Liver (tissue), 9 donors: ENCODE results near the gene PLCB3. TPM values are rescaled to one million over a fixed set of nuclear protein-coding genes. Genes with fewer than 3 reads are reported as not detected.

ENCODE experiments used
- DNase-seq: peaks from one replicate; pipeline ENCODE4 v3.0.0-alpha.2; 2017; ENCODE audit warnings: low spot score
- H3K27ac ChIP-seq, 2 donors: one replicate each; pipeline ENCODE4 v1.7.0; 2013; ENCODE audit warnings: inconsistent platforms in 2 of 2, low read length in 2 of 2, control low read depth in 1 of 2, low read depth in 1 of 2, mild to moderate bottlenecking in 1 of 2
- H3K27me3 ChIP-seq, 4 donors: one replicate each; pipeline versions ENCODE4 v1.6.1 to v1.7.0; 2013; ENCODE audit warnings: low read length in 3 of 4, inconsistent platforms in 1 of 4, mild to moderate bottlenecking in 1 of 4, moderate library complexity in 1 of 4; ENCODE audit not compliant: control insufficient read depth in 4 of 4, insufficient read depth in 4 of 4
- H3K36me3 ChIP-seq, 4 donors: one replicate each; pipeline versions ENCODE4 v1.6.1 to v1.7.0; 2013; ENCODE audit warnings: low read length in 3 of 4, mild to moderate bottlenecking in 3 of 4, low read depth in 1 of 4, moderate library complexity in 1 of 4; ENCODE audit not compliant: control insufficient read depth in 4 of 4, insufficient read depth in 3 of 4
- H3K4me1 ChIP-seq, 4 donors: one replicate each; pipeline versions ENCODE4 v1.6.1 to v1.7.0; 2013; ENCODE audit warnings: low read length in 3 of 4, mild to moderate bottlenecking in 3 of 4, moderate library complexity in 1 of 4; ENCODE audit not compliant: control insufficient read depth in 4 of 4, insufficient read depth in 4 of 4
- H3K4me3 ChIP-seq, 3 donors: one replicate each; pipeline versions ENCODE4 v1.6.1 to v1.7.0; 2013; ENCODE audit warnings: low read length in 3 of 3, control low read depth in 1 of 3, low read depth in 1 of 3, mild to moderate bottlenecking in 1 of 3
- H3K9ac ChIP-seq, 2 donors: one replicate each; pipeline ENCODE4 v1.7.0; 2013; ENCODE audit warnings: low read length in 2 of 2, mild to moderate bottlenecking in 2 of 2, moderate library complexity in 2 of 2, control low read depth in 1 of 2, low read depth in 1 of 2
- H3K9me3 ChIP-seq, 4 donors: one replicate each; pipeline versions ENCODE4 v1.6.1 to v1.7.0; 2013; ENCODE audit warnings: low read length in 3 of 4; ENCODE audit not compliant: control insufficient read depth in 4 of 4
- FOXA1 ChIP-seq: IDR thresholded peaks from 2 replicates; pipeline ENCODE4 v1.6.1; 2016; ENCODE audit warnings: antibody characterized with exemption
- FOXA2 ChIP-seq: IDR thresholded peaks from 2 replicates; pipeline ENCODE4 v1.6.1; 2016; ENCODE audit warnings: antibody characterized with exemption
- GABPA ChIP-seq, 2 donors: IDR thresholded peaks in 1 of 2; conservative IDR thresholded peaks in 1 of 2; 2 replicates each; pipeline ENCODE4 v1.6.1; 2016; ENCODE audit warnings: antibody characterized with exemption in 2 of 2, mild to moderate bottlenecking in 1 of 2, moderate library complexity in 1 of 2
- HNF4G ChIP-seq: IDR thresholded peaks from 2 replicates; pipeline ENCODE4 v1.6.1; 2016; ENCODE audit warnings: antibody characterized with exemption
- NR2F2 ChIP-seq: IDR thresholded peaks from 2 replicates; pipeline ENCODE4 v1.6.1; 2016; ENCODE audit warnings: antibody characterized with exemption
- RAD21 ChIP-seq, 2 donors: IDR thresholded peaks; 2 replicates each; pipeline ENCODE4 v1.6.1; 2016; ENCODE audit warnings: antibody characterized with exemption in 2 of 2, mild to moderate bottlenecking in 2 of 2
- SP1 ChIP-seq: IDR thresholded peaks from 2 replicates; pipeline ENCODE4 v1.6.1; 2018; ENCODE audit warnings: antibody characterized with exemption, mild to moderate bottlenecking
- YY1 ChIP-seq: IDR thresholded peaks from 2 replicates; pipeline ENCODE4 v1.6.1; 2016; ENCODE audit warnings: antibody characterized with exemption, mild to moderate bottlenecking
- WGBS: extraction: QIAGEN DNeasy Blood & Tissue Kit; methylation state at CpG from one replicate; pipeline ENCODE4 v1.1.7; 2013; 5-methylcytosine and 5-hydroxymethylcytosine counted together
- polyA plus RNA-seq, 2 donors: library from polyadenylated mRNA; stranded (reverse) in 1 of 2; unstranded in 1 of 2; fragments of 200-250 nt in 1 of 2; fragments of >200 nt in 1 of 2; fragmentation: Nextera tagmentation in 1 of 2; extraction: Ambion mirVana in 1 of 2; gene quantifications; one replicate each; pipeline versions ENCODE4 v1.2.1 to v1.2.3, GENCODE V29; 2013 to 2015
- total RNA-seq, 2 donors: library from RNA; depleted of rRNA; stranded (reverse); fragments of >200 nt; gene quantifications; one replicate each; pipeline ENCODE4 v1.2.3, GENCODE V29; 2014
- TF ChIP-seq, protein P1 (sequence below): IDR thresholded peaks from 2 replicates; pipeline ENCODE4 v1.6.1; 2016; ENCODE audit warnings: antibody characterized with exemption, mild to moderate bottlenecking
- TF ChIP-seq, protein P2 (sequence below): IDR thresholded peaks from 2 replicates; pipeline ENCODE4 v1.6.1; 2016; ENCODE audit warnings: antibody characterized with exemption
- TF ChIP-seq, protein P3 (sequence below): IDR thresholded peaks from 2 replicates; pipeline ENCODE4 v1.6.1; 2016; ENCODE audit warnings: antibody characterized with exemption
- TF ChIP-seq, protein P4 (sequence below): fragments of 150-350 bp; IDR thresholded peaks from 2 replicates; pipeline ENCODE4 v1.5.1; 2017; ENCODE audit warnings: improper control_type of control experiment, low read depth, low read length; ENCODE audit not compliant: missing input control
- donor health status: healthy.
- donor health status: healthy.
- donor health status: healthy.
- donor health status: healthy.
- donor health status: healthy.

Gene PLCB3
- total and polyA plus RNA-seq, 4 donors = 0.79 to 8.5 (median 5.4) TPM

DNA sequence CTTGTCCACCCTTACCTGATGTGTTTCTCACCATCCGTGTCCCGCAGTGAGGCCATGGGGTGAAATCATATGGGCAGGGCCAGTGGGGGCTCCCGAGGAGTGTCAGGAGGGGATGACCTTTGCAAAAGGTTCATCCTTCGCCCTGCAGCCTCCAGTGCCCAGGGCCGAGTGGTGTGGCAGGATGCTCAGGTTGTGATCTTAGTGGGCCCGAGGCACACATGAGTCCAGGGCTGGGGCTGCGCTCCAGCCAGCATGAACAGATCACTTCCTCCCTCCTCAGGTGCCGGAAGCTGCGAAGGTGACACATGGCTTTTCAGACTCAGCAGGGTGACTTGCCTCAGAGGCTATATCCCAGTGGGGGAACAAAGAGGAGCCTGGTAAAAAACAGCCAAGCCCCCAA lies 13.3 kb upstream of the PLCB3 start:
- no peaks in the 10 kb centered on the region for H3K36me3 ChIP-seq
- 67% methylated on average over 9 of the region's 9 CpGs for WGBS

DNA sequence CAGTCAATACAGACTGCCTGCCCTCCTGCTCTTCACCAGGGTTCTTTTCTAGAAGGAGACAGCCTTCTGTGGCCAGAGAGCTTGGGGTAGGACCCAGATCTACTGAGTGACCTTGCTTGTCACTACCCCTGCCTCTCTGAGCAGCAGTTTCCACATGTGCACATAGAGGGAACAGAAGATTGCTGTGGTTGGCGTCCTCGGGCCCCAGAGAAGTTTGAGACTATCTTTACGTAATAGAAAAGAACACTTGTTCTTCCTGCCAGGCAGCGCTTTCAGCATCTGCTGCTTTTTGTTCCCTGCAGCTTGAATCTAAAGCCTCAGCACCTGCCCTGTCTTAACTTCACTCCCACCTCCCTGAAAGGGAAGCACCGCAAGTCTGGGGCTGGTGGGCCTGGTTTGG lies 12.3 kb upstream of the PLCB3 start:
- Histone ChIP-seq H3K9ac (no peak overlapping the region), H3K9me3 (no peaks in the 10 kb centered on the region), H3K27ac (peak overlapping the region in 1 of 2 donors; percentile 37), H3K4me1 (peaks cover 27 to 59% (median 40%) of the 10 kb centered on the region in 4 donors), H3K4me3 (no peak overlapping the region), H3K27me3 (no peaks in the 10 kb centered on the region), H3K36me3 (peaks cover 0 to 5% (median 4%) of the 10 kb centered on the region in 4 donors)
- no peak for DNase-seq
- WGBS = 84% methylated on average over 5 of the region's 5 CpGs
- TF ChIP-seq SP1 (no peak), FOXA2 (no peak)
- TF ChIP-seq, protein P1, sequence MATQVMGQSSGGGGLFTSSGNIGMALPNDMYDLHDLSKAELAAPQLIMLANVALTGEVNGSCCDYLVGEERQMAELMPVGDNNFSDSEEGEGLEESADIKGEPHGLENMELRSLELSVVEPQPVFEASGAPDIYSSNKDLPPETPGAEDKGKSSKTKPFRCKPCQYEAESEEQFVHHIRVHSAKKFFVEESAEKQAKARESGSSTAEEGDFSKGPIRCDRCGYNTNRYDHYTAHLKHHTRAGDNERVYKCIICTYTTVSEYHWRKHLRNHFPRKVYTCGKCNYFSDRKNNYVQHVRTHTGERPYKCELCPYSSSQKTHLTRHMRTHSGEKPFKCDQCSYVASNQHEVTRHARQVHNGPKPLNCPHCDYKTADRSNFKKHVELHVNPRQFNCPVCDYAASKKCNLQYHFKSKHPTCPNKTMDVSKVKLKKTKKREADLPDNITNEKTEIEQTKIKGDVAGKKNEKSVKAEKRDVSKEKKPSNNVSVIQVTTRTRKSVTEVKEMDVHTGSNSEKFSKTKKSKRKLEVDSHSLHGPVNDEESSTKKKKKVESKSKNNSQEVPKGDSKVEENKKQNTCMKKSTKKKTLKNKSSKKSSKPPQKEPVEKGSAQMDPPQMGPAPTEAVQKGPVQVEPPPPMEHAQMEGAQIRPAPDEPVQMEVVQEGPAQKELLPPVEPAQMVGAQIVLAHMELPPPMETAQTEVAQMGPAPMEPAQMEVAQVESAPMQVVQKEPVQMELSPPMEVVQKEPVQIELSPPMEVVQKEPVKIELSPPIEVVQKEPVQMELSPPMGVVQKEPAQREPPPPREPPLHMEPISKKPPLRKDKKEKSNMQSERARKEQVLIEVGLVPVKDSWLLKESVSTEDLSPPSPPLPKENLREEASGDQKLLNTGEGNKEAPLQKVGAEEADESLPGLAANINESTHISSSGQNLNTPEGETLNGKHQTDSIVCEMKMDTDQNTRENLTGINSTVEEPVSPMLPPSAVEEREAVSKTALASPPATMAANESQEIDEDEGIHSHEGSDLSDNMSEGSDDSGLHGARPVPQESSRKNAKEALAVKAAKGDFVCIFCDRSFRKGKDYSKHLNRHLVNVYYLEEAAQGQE = no peak

More for the DNA sequence above, 13.3 kb upstream of the PLCB3 start:
- Histone ChIP-seq H3K9me3 (no peaks in the 10 kb centered on the region), H3K4me1 (peaks cover 27 to 58% (median 43%) of the 10 kb centered on the region in 4 donors), H3K9ac (no peak overlapping the region), H3K27ac (peak overlapping the region; percentile 58 to 64), H3K27me3 (no peaks in the 10 kb centered on the region), H3K4me3 (no peak overlapping the region)
- TF ChIP-seq, protein P2, sequence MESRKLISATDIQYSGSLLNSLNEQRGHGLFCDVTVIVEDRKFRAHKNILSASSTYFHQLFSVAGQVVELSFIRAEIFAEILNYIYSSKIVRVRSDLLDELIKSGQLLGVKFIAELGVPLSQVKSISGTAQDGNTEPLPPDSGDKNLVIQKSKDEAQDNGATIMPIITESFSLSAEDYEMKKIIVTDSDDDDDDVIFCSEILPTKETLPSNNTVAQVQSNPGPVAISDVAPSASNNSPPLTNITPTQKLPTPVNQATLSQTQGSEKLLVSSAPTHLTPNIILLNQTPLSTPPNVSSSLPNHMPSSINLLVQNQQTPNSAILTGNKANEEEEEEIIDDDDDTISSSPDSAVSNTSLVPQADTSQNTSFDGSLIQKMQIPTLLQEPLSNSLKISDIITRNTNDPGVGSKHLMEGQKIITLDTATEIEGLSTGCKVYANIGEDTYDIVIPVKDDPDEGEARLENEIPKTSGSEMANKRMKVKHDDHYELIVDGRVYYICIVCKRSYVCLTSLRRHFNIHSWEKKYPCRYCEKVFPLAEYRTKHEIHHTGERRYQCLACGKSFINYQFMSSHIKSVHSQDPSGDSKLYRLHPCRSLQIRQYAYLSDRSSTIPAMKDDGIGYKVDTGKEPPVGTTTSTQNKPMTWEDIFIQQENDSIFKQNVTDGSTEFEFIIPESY = no peak
- no peak for TF ChIP-seq YY1
- no peak for TF ChIP-seq FOXA1
- no peak for TF ChIP-seq FOXA2
- no peak for TF ChIP-seq NR2F2
- no peak for TF ChIP-seq GABPA (IDR thresholded peaks at IDR 0.05 in 1 of 2, conservative IDR thresholded peaks at IDR 0.05 in 1 of 2)
- no peak for TF ChIP-seq HNF4G
- TF ChIP-seq RAD21 (IDR thresholded peaks at IDR 0.05) = no peak
- TF ChIP-seq, protein P3, sequence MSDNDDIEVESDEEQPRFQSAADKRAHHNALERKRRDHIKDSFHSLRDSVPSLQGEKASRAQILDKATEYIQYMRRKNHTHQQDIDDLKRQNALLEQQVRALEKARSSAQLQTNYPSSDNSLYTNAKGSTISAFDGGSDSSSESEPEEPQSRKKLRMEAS = no peak
- TF ChIP-seq, protein P4, sequence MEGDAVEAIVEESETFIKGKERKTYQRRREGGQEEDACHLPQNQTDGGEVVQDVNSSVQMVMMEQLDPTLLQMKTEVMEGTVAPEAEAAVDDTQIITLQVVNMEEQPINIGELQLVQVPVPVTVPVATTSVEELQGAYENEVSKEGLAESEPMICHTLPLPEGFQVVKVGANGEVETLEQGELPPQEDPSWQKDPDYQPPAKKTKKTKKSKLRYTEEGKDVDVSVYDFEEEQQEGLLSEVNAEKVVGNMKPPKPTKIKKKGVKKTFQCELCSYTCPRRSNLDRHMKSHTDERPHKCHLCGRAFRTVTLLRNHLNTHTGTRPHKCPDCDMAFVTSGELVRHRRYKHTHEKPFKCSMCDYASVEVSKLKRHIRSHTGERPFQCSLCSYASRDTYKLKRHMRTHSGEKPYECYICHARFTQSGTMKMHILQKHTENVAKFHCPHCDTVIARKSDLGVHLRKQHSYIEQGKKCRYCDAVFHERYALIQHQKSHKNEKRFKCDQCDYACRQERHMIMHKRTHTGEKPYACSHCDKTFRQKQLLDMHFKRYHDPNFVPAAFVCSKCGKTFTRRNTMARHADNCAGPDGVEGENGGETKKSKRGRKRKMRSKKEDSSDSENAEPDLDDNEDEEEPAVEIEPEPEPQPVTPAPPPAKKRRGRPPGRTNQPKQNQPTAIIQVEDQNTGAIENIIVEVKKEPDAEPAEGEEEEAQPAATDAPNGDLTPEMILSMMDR = no peak
- no peak for DNase-seq
